CD4-positive, alpha-beta T cell treated with Interleukin-17A for 4 hours (primary cell): ENCODE results near the gene BMP2.

Source experiments
- DNase-seq: peaks from one replicate; pipeline ENCODE4 v3.0.0-alpha.2; 2020; ENCODE audit warnings: mixed read lengths

The BMP2 gene

GRCh38 chr20:6767536-6768227 is at the start of gene BMP2:
BMP2 (plus strand) TSS chr20:6767686; CDS start chr20:6770127, 2,441 bp downstream.
- DNase-seq, result no peak

GRCh38 chr20:6718662-6719368 is 48.7 kb upstream of the BMP2 start:
- no peak for DNase-seq

GRCh38 chr20:6719369-6719721 is 48.1 kb upstream of the BMP2 start:
- no peak for DNase-seq

GRCh38 chr20:6726761-6727160 is 40.7 kb upstream of the BMP2 start:
- no peak for DNase-seq

GRCh38 chr20:6730672-6731328 is 36.7 kb upstream of the BMP2 start:
- no peak for DNase-seq

- no peak for DNase-seq
Observed at GRCh38 chr20:6732001-6732447, 35.5 kb upstream of the BMP2 start.

- DNase-seq, result no peak
Observed at GRCh38 chr20:6732851-6733250, 34.6 kb upstream of the BMP2 start.

- no peak for DNase-seq
Observed at GRCh38 chr20:6733965-6734364, 33.5 kb upstream of the BMP2 start.

- no peak for DNase-seq
Observed at GRCh38 chr20:6735942-6736845, 31.3 kb upstream of the BMP2 start.

GRCh38 chr20:6739406-6739805 is 28.1 kb upstream of the BMP2 start:
- no peak for DNase-seq

- DNase-seq, result no peak
Observed at GRCh38 chr20:6740096-6740495, 27.4 kb upstream of the BMP2 start.

GRCh38 chr20:6744180-6744579 is 23.3 kb upstream of the BMP2 start:
- no peak for DNase-seq

- no peak for DNase-seq
Observed at GRCh38 chr20:6744805-6745204, 22.7 kb upstream of the BMP2 start.

- no peak for DNase-seq
Observed at GRCh38 chr20:6746901-6747609, 20.4 kb upstream of the BMP2 start.

GRCh38 chr20:6750438-6750837 is 17.0 kb upstream of the BMP2 start:
- DNase-seq, result no peak

- no peak for DNase-seq
Observed at GRCh38 chr20:6756693-6757595, 10.5 kb upstream of the BMP2 start.

GRCh38 chr20:6764619-6765018 is 2.9 kb upstream of the BMP2 start:
- DNase-seq, result no peak

- no peak for DNase-seq
Observed at GRCh38 chr20:6765469-6766058, 1.9 kb upstream of the BMP2 start.

- DNase-seq, result no peak
Observed at GRCh38 chr20:6766433-6766832, 1.1 kb upstream of the BMP2 start.

- no peak for DNase-seq
Observed at GRCh38 chr20:6767126-6767535, 355 bp upstream of the BMP2 start.
